Esophagus squamous epithelium (tissue), 5 donors: ENCODE results near the gene ZNF256. TPM values are rescaled to one million over a fixed set of nuclear protein-coding genes. Genes with fewer than 3 reads are reported as not detected.
"Not testable (repeated sequence)": the region's sequence is repeated elsewhere in the genome, so short reads cannot be mapped to it uniquely, and the experiment has no call there.

Experiments
- DNase-seq: peaks from one replicate; lab custom pipeline; 2025; lab: John Stamatoyannopoulos, UW
- H3K27ac ChIP-seq, 4 donors: fragments of 200-600 bp; sonication (generic); one replicate each; pipeline ENCODE4 v1.5.1; 2016 to 2019; ENCODE audit warnings: mild to moderate bottlenecking in 1 of 4
- H3K27me3 ChIP-seq, 4 donors: fragments of 200-600 bp; sonication (generic); 1 replicate in 3 of 4; 2 replicates in 1 of 4; pipeline versions ENCODE4 v1.5.1 to v1.6.0; 2017 to 2021; ENCODE audit warnings: antibody characterized with exemption in 1 of 4
- H3K36me3 ChIP-seq, 3 donors: fragments of 200-600 bp; sonication (generic); one replicate each; pipeline ENCODE4 v1.5.1; 2016 to 2019
- H3K4me1 ChIP-seq, 3 donors: fragments of 200-600 bp; sonication (generic); one replicate each; pipeline ENCODE4 v1.5.1; 2017 to 2019
- H3K4me3 ChIP-seq, 4 donors: fragments of 200-600 bp; sonication (generic); 1 replicate in 3 of 4; 2 replicates in 1 of 4; pipeline ENCODE4 v1.5.1; 2016 to 2019; ENCODE audit warnings: mild to moderate bottlenecking in 2 of 4, moderate library complexity in 1 of 4
- H3K9me3 ChIP-seq, 3 donors: fragments of 200-600 bp; sonication (generic); one replicate each; pipeline ENCODE4 v1.5.1; 2016 to 2019
- CTCF ChIP-seq, 6 experiments: fragments of 450-650 bp in 4 of 6; fragments of 200-600 bp in 2 of 6; sonication (generic) in 2 of 6; IDR thresholded peaks; one replicate each; pipeline ENCODE4 v1.5.1; 2016 to 2019; ENCODE audit warnings: antibody characterized with exemption in 6 of 6, mild to moderate bottlenecking in 4 of 6, moderate library complexity in 4 of 6
- POLR2A ChIP-seq, 4 donors: fragments of 450-650 bp; IDR thresholded peaks; one replicate each; pipeline ENCODE4 v1.6.1; 2017; ENCODE audit warnings: antibody characterized with exemption in 4 of 4, mild to moderate bottlenecking in 4 of 4, moderate library complexity in 3 of 4
- WGBS, 2 donors: methylation state at CpG; one replicate each; pipeline ENCODE4 v1.1.5; 2018; 5-methylcytosine and 5-hydroxymethylcytosine counted together
- intact Hi-C: fragments of 100-400 bp; cut with DNase I; formaldehyde crosslinking; loops from one replicate; pipeline ENCODE4 v1.15.0; 2022
- total RNA-seq, 4 donors: library from RNA; depleted of rRNA; stranded (reverse); fragments of >200 nt; gene quantifications; one replicate each; pipeline ENCODE4 v1.1.0, GENCODE V29; 2016
- donor health status: DM: yes; HTN: yes; CAD: no.

ZNF256 gene
- total RNA-seq, 4 donors from 2014 or later: 1.7 to 6.3 (median 2.4) TPM

DNA sequence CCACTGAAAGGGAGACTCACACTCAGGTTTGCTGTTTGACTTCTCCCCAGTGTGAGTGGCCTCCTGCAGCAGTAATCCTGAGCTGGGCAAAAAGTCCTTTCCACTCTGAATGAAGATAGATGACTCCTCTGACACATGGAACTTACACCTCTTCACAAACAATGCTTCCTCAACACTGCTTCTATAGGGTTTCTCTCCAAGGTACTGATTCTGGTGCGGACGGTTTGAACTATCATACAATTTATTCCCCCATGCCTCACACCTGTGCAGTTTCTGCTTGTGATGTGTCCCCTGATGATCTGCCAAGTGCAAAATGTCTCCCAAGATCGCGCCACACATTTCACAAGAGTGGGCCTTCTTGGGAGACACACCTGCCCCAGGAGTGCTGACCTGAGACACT is 19.9 kb downstream of the ZNF256 start:
- H3K9me3 ChIP-seq: peaks cover 0 to 97% (median 72%) of the 10 kb centered on the region in 3 donors

GRCh38 chr19:57916168-57916995 is 31.1 kb downstream of the ZNF256 start, which contains the start of gene ZNF417:
TSS of gene ZNF417 (minus strand) at chr19:57916592. CDS start at chr19:57916411, 181 bp downstream.
- peak within 1 kb of the TSS; percentile 81 to 96 (median 90) for H3K4me3 ChIP-seq
- intact Hi-C loops: loop anchor here (10.0 kb wide), 1 partner anchor 172 kb away; the partner anchor contains the start of gene ZNF776
- H3K27me3 ChIP-seq: not testable (repeated sequence)
- peaks cover 0 to 56% (median 0%) of the 10 kb centered on the region in 3 donors for H3K36me3 ChIP-seq
- WGBS, 2 donors: 0% methylated on average over 10 of the region's 51 CpGs; no CpG with 5 or more reads in 1 of the 2 donors
- DNase-seq: peak; percentile 51
- peak within 1 kb of the TSS; percentile 76 to 91 (median 84) for H3K27ac ChIP-seq
- TF ChIP-seq CTCF (IDR thresholded peaks at IDR 0.05): peak in 2 of 6 experiments; percentile 18 to 25
- peak in 3 of 4 donors; percentile 10 to 39 (median 16) for TF ChIP-seq POLR2A (IDR thresholded peaks at IDR 0.05)
- peaks cover 0 to 40% (median 7%) of the 10 kb centered on the region in 3 donors for H3K9me3 ChIP-seq
- peaks cover 7 to 24% (median 8%) of the 10 kb centered on the region in 3 donors for H3K4me1 ChIP-seq

More for the DNA sequence above, 19.9 kb downstream of the ZNF256 start:
- TF ChIP-seq CTCF (IDR thresholded peaks at IDR 0.05) (no peak), POLR2A (IDR thresholded peaks at IDR 0.05) (no peak)
- H3K36me3 ChIP-seq: peaks cover 0 to 73% (median 0%) of the 10 kb centered on the region in 3 donors
- no peaks in the 10 kb centered on the region for H3K4me1 ChIP-seq
- 100% methylated on average over 2 to 4 of the region's 4 CpGs for WGBS, 2 donors
- no peak overlapping the region for H3K27ac ChIP-seq
- DNase-seq: no peak
- no peak overlapping the region for H3K4me3 ChIP-seq
- no peaks in the 10 kb centered on the region for H3K27me3 ChIP-seq
- intact Hi-C loops: no loop called here

DNA sequence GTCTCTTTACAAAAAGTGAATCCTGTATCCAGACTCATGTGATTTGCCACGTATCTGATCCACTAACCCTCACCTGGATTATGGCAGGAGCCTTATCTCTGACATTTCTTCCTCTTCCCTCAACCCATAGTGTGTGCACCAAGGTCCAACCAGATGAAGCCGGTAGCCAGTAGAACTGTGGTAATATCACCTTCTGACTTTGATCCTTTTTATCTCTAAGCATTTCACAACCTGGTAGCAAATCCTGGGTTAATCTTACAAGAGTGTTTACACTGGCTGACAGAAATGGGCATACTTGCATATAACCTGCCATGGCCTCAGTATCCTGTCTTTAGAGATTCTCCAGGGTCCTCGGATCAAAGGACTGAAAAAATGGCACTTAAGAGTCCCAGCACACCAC is 33.0 kb downstream of the ZNF256 start:
- no peaks in the 10 kb centered on the region for H3K27me3 ChIP-seq
- intact Hi-C loops: loop anchor here (10.0 kb wide), 1 partner anchor 170 kb away; the partner anchor contains the start of gene ZNF776
- no peak for TF ChIP-seq CTCF (IDR thresholded peaks at IDR 0.05)
- TF ChIP-seq POLR2A (IDR thresholded peaks at IDR 0.05): no peak
- DNase-seq: no peak
- peaks cover 0 to 41% (median 17%) of the 10 kb centered on the region in 3 donors for H3K9me3 ChIP-seq
- H3K4me3 ChIP-seq: no peak overlapping the region
- no peak overlapping the region for H3K27ac ChIP-seq
- peaks cover 7 to 24% (median 8%) of the 10 kb centered on the region in 3 donors for H3K4me1 ChIP-seq
- 76 to 95% methylated on average over 3 of the region's 3 CpGs for WGBS, 2 donors
- peaks cover 8 to 53% (median 10%) of the 10 kb centered on the region in 3 donors for H3K36me3 ChIP-seq

GRCh38 chr19:57907394-57907793 is 40.1 kb downstream of the ZNF256 start:
- no peak for DNase-seq
- WGBS, 2 donors: 84 to 96% methylated on average over 3 of the region's 3 CpGs
- Histone ChIP-seq H3K4me3 (no peak overlapping the region), H3K9me3 (peaks cover 0 to 53% (median 20%) of the 10 kb centered on the region in 3 donors), H3K27ac (no peak overlapping the region), H3K36me3 (peaks cover 12 to 70% (median 16%) of the 10 kb centered on the region in 3 donors), H3K27me3 (no peaks in the 10 kb centered on the region), H3K4me1 (no peaks in the 10 kb centered on the region)
- intact Hi-C loops: no loop called here
- no peak for TF ChIP-seq POLR2A (IDR thresholded peaks at IDR 0.05)
- no peak for TF ChIP-seq CTCF (IDR thresholded peaks at IDR 0.05)

DNA sequence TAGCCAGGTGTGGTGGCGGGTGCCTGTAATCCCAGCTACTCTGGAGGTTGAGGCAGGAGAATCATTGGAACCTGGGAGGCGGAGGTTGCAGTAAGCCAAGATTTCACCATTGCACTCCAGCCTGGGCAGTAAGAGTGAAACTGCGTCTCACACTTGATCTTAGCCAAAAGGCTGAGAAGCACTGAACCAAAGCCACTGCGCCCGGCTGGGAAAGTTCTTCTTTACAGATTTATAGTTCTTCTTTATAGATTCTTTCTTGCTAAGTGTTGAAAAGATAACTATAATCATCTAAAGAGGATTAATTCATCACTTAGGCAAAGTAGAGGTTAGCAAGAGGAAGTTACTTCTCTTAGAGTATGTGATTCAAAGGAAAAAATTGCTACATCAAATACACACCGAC is 42.2 kb downstream of the ZNF256 start:
- WGBS, 2 donors: 83 to 92% methylated on average over 6 of the region's 6 CpGs
- Histone ChIP-seq H3K9me3 (peaks cover 0 to 45% (median 9%) of the 10 kb centered on the region in 3 donors), H3K4me1 (no peaks in the 10 kb centered on the region), H3K36me3 (peaks cover 6 to 49% (median 6%) of the 10 kb centered on the region in 3 donors), H3K27me3 (no peaks in the 10 kb centered on the region), H3K4me3 (no peak overlapping the region), H3K27ac (no peak overlapping the region)
- DNase-seq: no peak
- intact Hi-C loops: no loop called here
- TF ChIP-seq CTCF (IDR thresholded peaks at IDR 0.05) (no peak), POLR2A (IDR thresholded peaks at IDR 0.05) (no peak)
